ENCODE results near the gene FOXD4L5.
"Not testable (repeated sequence)": the region's sequence is repeated elsewhere in the genome, so short reads cannot be mapped to it uniquely, and the experiment has no call there.

Gene FOXD4L5

GRCh38 chr9:65285109-65285508 lies at the start of gene FOXD4L5:
FOXD4L5 (minus strand) TSS chr9:65285209; CDS start chr9:65284377, 832 bp downstream.
- FAIRE-seq: not testable (repeated sequence)

- not testable (repeated sequence) for FAIRE-seq
These were observed 1.1 kb downstream of the FOXD4L5 start for GRCh38 chr9:65283943-65284342.

DNA sequence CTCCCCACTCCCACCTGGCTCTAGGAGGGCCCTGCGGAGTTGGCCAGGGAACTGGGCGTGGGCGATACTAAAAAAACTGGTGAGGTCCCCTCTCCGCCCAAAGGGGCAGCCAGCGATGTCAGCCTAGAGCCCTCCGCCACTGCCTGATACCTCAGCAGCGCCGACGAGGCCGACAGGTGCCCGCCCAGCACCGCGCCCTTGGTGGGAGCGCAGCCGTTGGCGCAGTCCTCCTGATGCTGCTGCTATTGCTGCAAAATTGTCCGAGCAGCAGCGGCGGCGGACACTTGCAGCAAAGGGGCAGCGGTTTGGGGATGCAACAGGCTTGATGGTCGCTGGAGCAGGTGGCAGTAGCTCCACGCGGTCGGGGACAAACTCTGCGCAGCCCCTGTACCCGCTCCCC lies 2.0 kb downstream of the FOXD4L5 start:
- FAIRE-seq: not testable (repeated sequence)
